GM23338 (cell line): ENCODE data around the gene DMD. TPM values are rescaled to one million over a fixed set of nuclear protein-coding genes. Genes with fewer than 3 reads are reported as not detected.

Experiments used
- ATAC-seq: fragments of 200-7000 bp; cut with Tn5 transposase; 3 replicates; pipeline ENCODE4 v1.9.1; 2020
- DNase-seq: peaks from one replicate; pipeline ENCODE4 v3.0.0-alpha.2; 2015; ENCODE audit warnings: low spot score
- H2AFZ ChIP-seq: fragments of 200-600 bp; sonication (generic); 2 replicates; pipeline ENCODE4 v1.8.0; 2016; ENCODE audit warnings: antibody characterized with exemption, mild to moderate bottlenecking, moderate library complexity
- H3F3A ChIP-seq: fragments of 200-600 bp; sonication (generic); replicated peaks from 2 replicates; pipeline ENCODE4 v1.8.0; 2017; ENCODE audit warnings: antibody characterized with exemption, mixed run types, low read depth
- H3K27ac ChIP-seq: fragments of 200-600 bp; sonication (generic); 2 replicates; pipeline ENCODE4 v1.6.1; 2016; ENCODE audit warnings: low read depth
- H3K27me3 ChIP-seq: fragments of 200-600 bp; sonication (generic); 2 replicates; pipeline ENCODE4 v1.8.0; 2016; ENCODE audit warnings: mild to moderate bottlenecking, mixed run types, moderate library complexity; ENCODE audit not compliant: insufficient read depth
- H3K36me3 ChIP-seq: fragments of 200-600 bp; sonication (generic); 2 replicates; pipeline ENCODE4 v1.8.0; 2016; ENCODE audit warnings: mild to moderate bottlenecking; ENCODE audit not compliant: insufficient read depth
- H3K4me1 ChIP-seq: fragments of 200-600 bp; sonication (generic); 2 replicates; pipeline ENCODE4 v1.8.0; 2016; ENCODE audit warnings: mild to moderate bottlenecking, moderate library complexity; ENCODE audit not compliant: insufficient read depth
- H3K4me2 ChIP-seq: fragments of 200-600 bp; sonication (generic); 2 replicates; pipeline ENCODE4 v1.7.1; 2017; ENCODE audit warnings: mixed run types
- H3K4me3 ChIP-seq: fragments of 200-600 bp; sonication (generic); 2 replicates; pipeline ENCODE4 v1.6.1; 2016; ENCODE audit warnings: mixed run types
- H3K79me2 ChIP-seq: fragments of 200-600 bp; sonication (generic); replicated peaks from 2 replicates; pipeline ENCODE4 v1.8.0; 2017; ENCODE audit warnings: mild to moderate bottlenecking; ENCODE audit not compliant: insufficient read depth
- H3K9me2 ChIP-seq: fragments of 200-600 bp; sonication (generic); 2 replicates; pipeline ENCODE4 v1.8.0; 2017; ENCODE audit not compliant: insufficient read depth
- H4K20me1 ChIP-seq: fragments of 200-600 bp; sonication (generic); replicated peaks from 2 replicates; pipeline ENCODE4 v1.8.0; 2017; ENCODE audit warnings: mild to moderate bottlenecking; ENCODE audit not compliant: insufficient read depth
- H3K27ac Mint-ChIP-seq: 2 replicates; pipeline ENCODE4 v1.8.0; 2020; ENCODE audit warnings: inconsistent platforms, mild to moderate bottlenecking, moderate library complexity, mixed read lengths
- H3K27me3 Mint-ChIP-seq: 3 replicates; pipeline ENCODE4 v1.8.0; 2022; ENCODE audit warnings: low read depth, mild to moderate bottlenecking, moderate library complexity, mixed read lengths, inconsistent platforms; ENCODE audit not compliant: insufficient read depth, poor library complexity
- H3K36me3 Mint-ChIP-seq: 3 replicates; pipeline ENCODE4 v1.8.0; 2021; ENCODE audit warnings: low read depth, mild to moderate bottlenecking, inconsistent platforms, moderate library complexity, mixed read lengths
- H3K4me1 Mint-ChIP-seq: 3 replicates; pipeline ENCODE4 v1.8.0; 2020; ENCODE audit warnings: mild to moderate bottlenecking, inconsistent platforms, mixed read lengths
- H3K4me3 Mint-ChIP-seq: 3 replicates; pipeline ENCODE4 v1.8.0; 2021; ENCODE audit warnings: moderate library complexity, mild to moderate bottlenecking, inconsistent platforms, mixed read lengths
- H3K9me3 Mint-ChIP-seq: 3 replicates; pipeline ENCODE4 v1.8.0; 2020; ENCODE audit warnings: moderate library complexity, mild to moderate bottlenecking, inconsistent platforms, mixed read lengths
- CREB1 ChIP-seq: fragments of 250-450 bp; sonication (Bioruptor Pico); IDR thresholded peaks from 2 replicates; pipeline ENCODE4 v1.5.0; 2020; ENCODE audit warnings: low read depth, mild to moderate bottlenecking, moderate library complexity
- CTCF ChIP-seq, 2 experiments: fragments of 200-600 bp in 1 of 2; sonication (generic) in 1 of 2; conservative IDR thresholded peaks; 2 replicates each; pipeline versions ENCODE4 v1.5.1 to v1.6.1; 2016 to 2017; ENCODE audit warnings: antibody characterized with exemption in 2 of 2, low read depth in 2 of 2, mild to moderate bottlenecking in 2 of 2, moderate library complexity in 1 of 2
- ETS1 ChIP-seq: IDR thresholded peaks from 2 replicates; pipeline ENCODE4 v1.6.1; 2016; ENCODE audit warnings: antibody characterized with exemption
- JUNB ChIP-seq: IDR thresholded peaks from one replicate; pipeline ENCODE4 v1.6.1; 2016; ENCODE audit warnings: antibody characterized with exemption; ENCODE audit not compliant: unreplicated experiment
- NANOG ChIP-seq: IDR thresholded peaks from 2 replicates; pipeline ENCODE4 v1.6.1; 2016; ENCODE audit warnings: antibody characterized with exemption, borderline replicate concordance
- REST ChIP-seq: IDR thresholded peaks from one replicate; pipeline ENCODE4 v1.6.1; 2018; ENCODE audit warnings: antibody characterized with exemption; ENCODE audit not compliant: unreplicated experiment
- ZNF331 ChIP-seq: fragments of 250-450 bp; sonication (Bioruptor Pico); IDR thresholded peaks from 2 replicates; pipeline ENCODE4 v1.5.0; 2020; ENCODE audit warnings: low read depth, mild to moderate bottlenecking, moderate library complexity
- ZNF462 ChIP-seq: fragments of 250-450 bp; sonication (Bioruptor Pico); IDR thresholded peaks from 2 replicates; pipeline ENCODE4 v1.5.0; 2020; ENCODE audit warnings: mild to moderate bottlenecking, moderate library complexity
- polyA plus RNA-seq: library from polyadenylated mRNA; unstranded; fragments of >200 nt; fragmentation: Nextera tagmentation; extraction: Ambion mirVana; gene quantifications from 2 replicates; pipeline ENCODE4 v1.2.1, GENCODE V29; 2016
- total RNA-seq: library from RNA; depleted of rRNA; stranded (reverse); fragments of >200 nt; shearing (Covaris generic); gene quantifications from 2 replicates; pipeline ENCODE4 v1.2.3, GENCODE V29; 2014

The DMD gene
- total and polyA plus RNA-seq, 2 experiments from 2014 or later = 4.5 to 7.6 TPM

- no peaks in the 10 kb centered on the region for H3K9me2 ChIP-seq
- no peak for ATAC-seq
- no peak for DNase-seq
- H3K27me3 ChIP-seq = no peaks in the 10 kb centered on the region
- H3K27ac ChIP-seq = no peak overlapping the region
- peaks cover 3% of the 10 kb centered on the region; the same call in 2 of the 3 replicates for H3K4me1 Mint-ChIP-seq
- H3K36me3 Mint-ChIP-seq = no peaks in the 10 kb centered on the region
- H3K27me3 Mint-ChIP-seq = peaks cover 2% of the 10 kb centered on the region
- no peaks in the 10 kb centered on the region for H3F3A ChIP-seq
- H3K27ac Mint-ChIP-seq = no peak overlapping the region
- no peaks in the 10 kb centered on the region for H3K4me1 ChIP-seq
- no peak overlapping the region for H3K4me3 Mint-ChIP-seq
- TF ChIP-seq CREB1 (CRISPR knock-in tag) = no peak
- no peak for TF ChIP-seq ZNF331 (CRISPR knock-in tag)
- no peak for TF ChIP-seq ETS1
- no peak for TF ChIP-seq JUNB
- no peaks in the 10 kb centered on the region for H4K20me1 ChIP-seq
- H3K4me3 ChIP-seq = no peak overlapping the region
- no peak overlapping the region for H2AFZ ChIP-seq
- H3K79me2 ChIP-seq = no peaks in the 10 kb centered on the region
- no peaks in the 10 kb centered on the region for H3K36me3 ChIP-seq
- H3K4me2 ChIP-seq = no peak overlapping the region
- no peaks in the 10 kb centered on the region; the same call in 2 of the 3 replicates for H3K9me3 Mint-ChIP-seq
Observed at GRCh38 chrX:31287861-31288260, 1923.5 kb downstream of the DMD start.

- no peaks in the 10 kb centered on the region for H3K9me2 ChIP-seq
- no peaks in the 10 kb centered on the region for H3K4me1 ChIP-seq
- H3K27ac ChIP-seq = no peak overlapping the region
- no peak overlapping the region for H3K27ac Mint-ChIP-seq
- H2AFZ ChIP-seq = no peak overlapping the region
- H4K20me1 ChIP-seq = no peaks in the 10 kb centered on the region
- no peak overlapping the region for H3K4me3 ChIP-seq
- H3K36me3 Mint-ChIP-seq = no peaks in the 10 kb centered on the region
- H3K27me3 Mint-ChIP-seq = peaks cover 1% of the 10 kb centered on the region
- H3K4me3 Mint-ChIP-seq = no peak overlapping the region
- ATAC-seq (no peak), DNase-seq (no peak)
- H3K27me3 ChIP-seq = no peaks in the 10 kb centered on the region
- H3K36me3 ChIP-seq = no peaks in the 10 kb centered on the region
- H3K4me2 ChIP-seq = no peak overlapping the region
- no peaks in the 10 kb centered on the region for H3K79me2 ChIP-seq
- H3K9me3 Mint-ChIP-seq = no peaks in the 10 kb centered on the region
- no peaks in the 10 kb centered on the region; the same call in 2 of the 3 replicates for H3K4me1 Mint-ChIP-seq
- no peaks in the 10 kb centered on the region for H3F3A ChIP-seq
- no peak for TF ChIP-seq CTCF (conservative IDR thresholded peaks at IDR 0.05; ENCODE audit: low read depth in 2 of 2)
- no peak for TF ChIP-seq ETS1
- no peak for TF ChIP-seq ZNF462 (CRISPR knock-in tag)
- no peak for TF ChIP-seq NANOG
- no peak for TF ChIP-seq REST
Observed at GRCh38 chrX:31280580-31280979, 1930.8 kb downstream of the DMD start.
